ENCODE data around the gene TSC22D2.

DNA sequence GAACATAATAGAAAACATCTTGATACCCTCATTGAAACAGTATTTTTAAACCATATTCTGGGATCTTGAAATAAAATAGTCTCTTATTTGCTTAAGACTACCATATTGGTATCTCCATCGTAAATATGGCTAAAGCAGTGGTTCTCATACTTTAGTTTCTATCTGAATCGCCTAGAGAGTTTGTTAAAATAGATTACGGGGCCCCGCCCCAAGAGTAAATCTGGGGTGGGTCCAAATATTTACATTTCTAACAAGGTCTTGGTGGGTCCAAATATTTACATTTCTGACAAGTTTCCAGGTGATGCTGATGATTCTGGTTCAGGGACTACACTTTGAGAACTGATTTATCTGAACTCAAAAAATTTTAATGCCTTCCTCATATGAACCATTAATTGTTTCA, 45.3 kb downstream of the TSC22D2 start:
- TF ChIP-seq, protein P1, sequence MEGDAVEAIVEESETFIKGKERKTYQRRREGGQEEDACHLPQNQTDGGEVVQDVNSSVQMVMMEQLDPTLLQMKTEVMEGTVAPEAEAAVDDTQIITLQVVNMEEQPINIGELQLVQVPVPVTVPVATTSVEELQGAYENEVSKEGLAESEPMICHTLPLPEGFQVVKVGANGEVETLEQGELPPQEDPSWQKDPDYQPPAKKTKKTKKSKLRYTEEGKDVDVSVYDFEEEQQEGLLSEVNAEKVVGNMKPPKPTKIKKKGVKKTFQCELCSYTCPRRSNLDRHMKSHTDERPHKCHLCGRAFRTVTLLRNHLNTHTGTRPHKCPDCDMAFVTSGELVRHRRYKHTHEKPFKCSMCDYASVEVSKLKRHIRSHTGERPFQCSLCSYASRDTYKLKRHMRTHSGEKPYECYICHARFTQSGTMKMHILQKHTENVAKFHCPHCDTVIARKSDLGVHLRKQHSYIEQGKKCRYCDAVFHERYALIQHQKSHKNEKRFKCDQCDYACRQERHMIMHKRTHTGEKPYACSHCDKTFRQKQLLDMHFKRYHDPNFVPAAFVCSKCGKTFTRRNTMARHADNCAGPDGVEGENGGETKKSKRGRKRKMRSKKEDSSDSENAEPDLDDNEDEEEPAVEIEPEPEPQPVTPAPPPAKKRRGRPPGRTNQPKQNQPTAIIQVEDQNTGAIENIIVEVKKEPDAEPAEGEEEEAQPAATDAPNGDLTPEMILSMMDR (IDR thresholded peaks at IDR 0.05) = no peak
- TF ChIP-seq POLR2A (IDR thresholded peaks at IDR 0.05) = no peak

Data from thyroid gland (tissue), 4 donors.